HL-60/S4 treated with phorbol 12-myristate 13-acetate at 8.2 ng/mL for 4 days and 3 days (cell line): ENCODE data around the gene TAS1R1.
"Not testable (repeated sequence)": the region's sequence is repeated elsewhere in the genome, so short reads cannot be mapped to it uniquely, and the experiment has no call there.

Experiments
- in situ Hi-C: fragments of 300-500 bp; cut with MboI; formaldehyde crosslinking; loops from 2 replicates; pipeline ENCODE4 v1.15.0; 2022; ENCODE audit warnings: low sequenced_read_pairs

Gene TAS1R1

DNA sequence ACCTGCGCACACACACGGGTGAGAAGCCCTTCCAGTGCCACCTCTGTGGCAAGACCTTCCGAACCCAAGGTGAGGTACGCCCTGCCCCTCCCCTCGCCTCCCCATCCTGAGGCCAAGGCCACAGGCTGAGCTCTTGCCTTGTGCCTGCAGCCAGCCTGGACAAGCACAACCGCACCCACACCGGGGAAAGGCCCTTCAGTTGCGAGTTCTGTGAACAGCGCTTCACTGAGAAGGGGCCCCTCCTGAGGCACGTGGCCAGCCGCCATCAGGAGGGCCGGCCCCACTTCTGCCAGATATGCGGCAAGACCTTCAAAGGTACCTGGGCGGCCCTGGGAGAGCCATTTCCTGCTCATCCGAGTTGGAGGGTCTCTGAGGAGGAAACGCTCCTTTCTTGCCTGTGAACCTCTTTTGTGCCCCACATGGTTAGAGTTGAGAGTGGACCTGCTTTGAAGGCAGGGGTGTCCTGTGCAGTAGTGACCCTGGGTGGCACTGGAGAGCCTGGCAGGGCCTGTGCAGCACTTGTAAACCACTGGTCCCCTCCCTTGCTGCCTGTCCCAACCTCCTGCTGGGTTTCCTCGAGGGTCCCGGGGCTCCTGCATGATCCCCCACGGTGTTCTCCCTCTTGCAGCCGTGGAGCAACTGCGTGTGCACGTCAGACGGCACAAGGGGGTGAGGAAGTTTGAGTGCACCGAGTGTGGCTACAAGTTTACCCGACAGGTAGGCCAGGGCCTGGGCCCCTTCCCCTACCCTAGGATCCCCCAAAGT lies 33.2 kb downstream of the TAS1R1 start:
- in situ Hi-C loops = no loop called here

GRCh38 chr1:6588893-6589520 lies 33.9 kb downstream of the TAS1R1 start:
- in situ Hi-C loops = no loop called here

GRCh38 chr1:6590046-6590445 lies 34.9 kb downstream of the TAS1R1 start:
- in situ Hi-C loops = no loop called here

GRCh38 chr1:6591222-6591621 lies 36.1 kb downstream of the TAS1R1 start:
- in situ Hi-C loops = no loop called here

DNA sequence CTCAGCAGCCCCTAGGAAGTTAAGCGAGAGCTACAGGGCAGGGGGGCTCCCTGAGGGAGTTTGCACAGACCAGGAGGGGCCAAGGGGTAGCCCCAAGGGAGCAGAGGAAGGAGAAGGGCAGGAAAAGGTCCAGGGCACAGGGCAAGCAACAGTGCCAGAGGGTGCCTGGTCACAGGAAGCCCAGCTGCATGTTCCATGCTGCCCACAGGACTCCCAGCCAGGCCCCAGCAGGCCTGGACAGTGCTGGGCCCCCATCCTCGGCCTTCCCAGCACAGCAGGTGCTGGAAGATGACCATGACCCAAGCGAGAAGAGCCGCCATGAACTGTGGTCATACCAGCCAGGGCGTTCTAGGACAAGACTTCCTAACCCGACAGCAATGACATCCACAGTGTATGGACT lies 36.5 kb downstream of the TAS1R1 start:
- in situ Hi-C loops = no loop called here

DNA sequence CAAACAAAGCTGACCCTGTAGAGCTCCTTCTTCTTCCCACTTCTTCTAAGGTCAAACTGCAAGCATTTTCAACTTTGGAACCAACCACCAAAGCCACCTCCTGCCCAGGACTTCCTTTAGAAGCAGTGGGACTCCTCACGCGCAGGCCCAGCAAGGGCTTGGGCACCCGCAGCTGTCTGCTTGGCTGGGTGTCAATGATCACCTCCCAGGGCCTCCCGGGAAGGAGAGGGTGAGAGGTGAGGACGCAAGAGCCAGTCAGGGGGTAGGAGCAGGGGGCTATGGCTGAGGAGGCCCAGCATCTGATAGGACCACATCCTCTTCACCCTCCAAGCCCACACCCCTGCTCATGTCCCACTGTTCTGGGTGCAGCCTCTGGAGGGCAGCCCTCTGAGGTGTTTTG lies 37.3 kb downstream of the TAS1R1 start:
- in situ Hi-C loops = no loop called here

DNA sequence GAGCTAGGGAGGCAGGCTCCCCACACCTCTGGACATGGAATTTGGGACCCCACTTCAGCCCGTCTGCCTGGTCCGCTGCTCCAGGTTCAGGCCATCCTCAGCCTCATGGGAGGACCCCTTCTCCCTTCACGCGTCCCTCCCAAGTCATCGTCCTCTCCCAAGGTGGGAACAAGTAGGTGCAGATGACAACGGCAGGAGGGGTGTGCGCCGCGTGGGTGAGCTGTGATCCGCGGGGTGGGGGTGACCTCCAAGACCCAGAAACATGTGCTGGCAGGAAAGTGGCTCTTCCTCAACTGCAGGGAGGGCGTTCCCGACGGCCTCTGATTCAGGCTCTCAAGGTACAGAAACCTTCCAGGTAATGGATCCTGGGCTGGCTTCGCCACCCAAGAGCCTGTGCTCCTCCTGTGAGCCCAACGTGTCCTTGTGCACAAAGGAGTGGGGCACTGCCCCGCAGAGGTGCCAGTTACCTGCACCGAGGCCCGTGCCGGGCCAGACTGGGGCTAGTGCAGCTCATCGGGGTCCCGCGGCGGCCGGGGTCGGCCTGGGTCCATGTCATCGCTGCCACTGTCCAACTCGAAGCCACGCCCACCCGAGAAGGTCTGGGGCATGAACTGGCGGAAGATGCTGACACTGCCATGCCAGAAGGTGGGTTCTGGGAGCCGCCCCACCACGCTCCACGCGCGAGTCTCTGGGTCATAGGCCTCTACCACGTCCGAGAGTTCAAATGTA lies 37.9 kb downstream of the TAS1R1 start:
- in situ Hi-C loops = no loop called here

DNA sequence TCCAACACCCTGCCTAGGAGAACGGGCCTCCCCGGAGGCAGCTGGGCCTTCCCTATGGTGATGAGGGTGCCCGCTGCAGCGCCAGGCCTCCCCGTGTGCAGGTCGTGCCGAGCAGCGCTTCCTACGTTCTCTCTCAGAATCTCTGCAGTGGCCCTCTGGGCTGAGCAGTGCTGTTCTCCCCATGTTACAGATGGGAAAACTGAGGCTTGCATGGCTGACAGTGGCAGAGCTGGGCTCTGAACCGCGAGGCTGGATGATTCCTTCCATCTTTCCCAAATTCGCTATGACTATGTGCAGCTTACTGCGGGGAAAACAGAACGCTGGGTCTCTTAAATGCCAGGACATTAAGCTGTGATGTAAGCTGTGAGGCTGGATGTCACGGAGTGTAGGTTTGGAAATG lies 38.7 kb downstream of the TAS1R1 start:
- in situ Hi-C loops = no loop called here

GRCh38 chr1:6594977-6595740 lies 40.1 kb downstream of the TAS1R1 start:
- in situ Hi-C loops = no loop called here

GRCh38 chr1:6596351-6596750 lies 41.2 kb downstream of the TAS1R1 start:
- in situ Hi-C loops = no loop called here

- in situ Hi-C loops = no loop called here
Measured at GRCh38 chr1:6596886-6597776, 42.0 kb downstream of the TAS1R1 start.

DNA sequence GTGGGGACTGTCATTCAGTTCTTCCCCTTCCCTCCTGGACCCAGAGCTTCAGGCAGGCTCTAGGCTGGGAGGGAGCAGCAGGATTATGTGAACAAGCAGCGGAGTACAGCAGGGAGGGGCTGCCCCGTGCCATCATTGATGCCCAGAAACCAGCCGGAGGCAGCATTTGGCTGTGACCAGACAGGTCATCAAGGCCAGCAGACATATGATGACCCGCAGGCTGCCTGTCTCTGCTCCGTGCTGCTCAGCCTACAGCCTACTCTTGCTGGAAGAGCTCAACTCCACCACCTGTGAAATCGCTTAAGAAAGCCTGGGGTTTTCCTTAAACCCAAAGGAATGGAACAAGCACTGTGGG lies 42.6 kb downstream of the TAS1R1 start:
- in situ Hi-C loops = no loop called here

DNA sequence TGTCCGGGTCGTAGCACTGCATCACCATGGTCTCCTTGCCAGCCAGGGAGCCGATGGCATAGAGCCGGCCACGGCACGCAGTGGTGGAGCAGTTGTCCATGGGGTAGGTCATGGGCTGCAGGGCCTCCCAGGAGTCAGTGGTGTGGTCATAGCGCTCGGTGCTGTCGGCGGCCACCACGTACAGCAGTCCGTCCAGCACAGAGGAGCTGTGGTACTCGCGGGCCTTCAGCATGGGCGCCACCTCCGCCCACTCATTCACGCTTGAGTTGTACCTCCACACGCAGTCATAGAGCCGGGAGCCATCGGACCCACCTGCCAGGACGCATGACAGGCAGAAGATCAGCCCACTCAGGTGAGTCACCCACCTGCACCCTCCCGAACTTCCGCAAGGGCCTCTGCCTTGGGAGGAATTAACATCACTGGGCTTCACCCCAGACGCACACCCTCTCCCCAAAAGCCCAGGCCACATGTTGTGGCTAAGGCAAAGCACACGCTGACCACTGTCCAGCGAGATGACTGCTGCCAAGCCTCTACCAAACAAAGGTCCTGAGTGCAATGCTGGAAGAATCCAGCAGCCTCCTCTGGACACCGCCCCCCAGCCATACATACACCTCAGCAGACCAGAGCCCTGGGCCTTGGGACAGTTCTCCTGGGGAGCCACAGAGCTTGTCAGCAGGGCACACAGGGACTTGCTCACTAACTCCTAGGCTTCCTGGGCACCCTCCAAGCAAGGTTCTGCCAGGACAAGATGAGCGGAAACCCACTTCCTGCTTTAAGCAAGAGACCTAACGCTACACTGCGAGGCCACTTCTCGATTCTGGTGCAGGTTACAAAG lies 44.3 kb downstream of the TAS1R1 start:
- in situ Hi-C loops = no loop called here

GRCh38 chr1:6599991-6600390 lies 44.9 kb downstream of the TAS1R1 start:
- in situ Hi-C loops = not testable (repeated sequence)

DNA sequence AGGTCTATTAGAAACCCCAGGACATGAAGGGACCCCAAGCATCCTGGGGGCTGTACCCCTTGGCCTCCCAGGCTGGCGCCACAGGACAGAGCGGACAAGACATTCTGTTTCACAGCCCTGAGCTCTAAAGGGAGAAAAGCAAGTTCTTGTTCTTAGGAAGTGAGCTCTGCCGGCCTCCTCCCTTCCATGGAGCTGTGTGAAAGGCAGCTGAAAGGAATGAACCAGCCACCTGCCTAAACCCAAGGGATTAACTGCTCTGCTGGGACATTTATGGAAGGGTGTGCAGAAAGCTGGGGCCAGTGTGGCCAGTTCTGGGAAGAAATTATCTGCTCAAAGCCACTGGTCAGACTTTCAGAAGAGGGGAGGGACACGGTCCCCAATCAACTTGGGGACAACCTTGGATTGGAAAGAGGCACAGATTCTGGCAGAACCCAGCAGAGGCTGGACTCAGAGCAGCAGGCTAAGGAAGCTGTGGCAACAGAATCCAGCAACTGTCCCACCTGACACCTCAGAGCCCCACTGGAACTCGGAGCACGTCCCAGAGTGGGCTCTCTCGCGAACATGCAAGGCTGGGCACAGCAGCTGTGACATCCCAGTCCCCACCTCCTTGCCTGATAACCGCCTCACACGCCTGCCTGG lies 45.4 kb downstream of the TAS1R1 start:
- in situ Hi-C loops = no loop called here

DNA sequence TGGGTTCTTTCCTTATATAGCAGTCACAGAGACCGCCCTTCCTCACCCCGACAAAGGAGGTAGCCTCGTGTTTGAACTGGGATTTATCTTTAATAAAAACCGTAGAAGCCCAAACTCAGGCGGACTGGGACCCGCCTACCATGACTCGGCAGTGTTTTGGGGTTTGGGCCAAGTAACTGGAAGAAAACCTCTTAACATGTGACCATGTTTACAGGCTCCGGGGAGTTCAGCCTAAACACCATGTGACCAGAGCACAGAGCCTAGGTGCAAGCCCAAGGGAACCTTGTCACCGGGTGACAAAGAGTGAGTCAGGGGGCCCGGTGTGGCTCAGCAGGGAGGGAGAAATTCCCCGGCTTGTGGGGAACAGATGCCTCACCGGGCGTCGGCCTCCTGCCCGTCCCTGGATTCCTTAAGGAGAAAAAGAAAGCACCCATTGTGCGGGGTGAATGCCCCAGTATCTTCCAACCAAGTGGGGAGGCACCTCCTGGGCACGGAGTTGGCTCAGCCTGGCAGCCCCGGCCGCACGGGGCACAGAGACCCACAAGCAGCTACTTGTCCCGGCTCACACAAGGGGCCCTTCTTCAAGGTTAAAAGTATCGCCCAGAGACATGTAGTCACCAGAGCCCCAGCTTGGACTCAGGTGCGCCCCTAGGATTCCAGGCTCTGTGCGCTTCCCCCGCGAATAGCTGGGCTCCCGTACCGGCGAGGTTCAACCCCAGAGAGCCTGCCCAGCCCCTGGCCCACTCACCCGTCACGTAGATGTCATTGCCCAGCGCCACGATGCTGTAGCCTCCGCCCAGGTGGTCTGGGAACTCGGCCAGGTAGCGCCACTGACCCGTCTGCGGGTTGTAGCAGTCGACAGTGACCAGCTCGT lies 46.2 kb downstream of the TAS1R1 start:
- in situ Hi-C loops = no loop called here

- in situ Hi-C loops = no loop called here
Measured at GRCh38 chr1:6601923-6602668, 47.0 kb downstream of the TAS1R1 start.
